HUES48 (cell line): ENCODE results near the gene WSCD2.

Source experiments
- H3K27ac ChIP-seq: one replicate; pipeline ENCODE4 v1.7.0; 2013; ENCODE audit warnings: low read depth, low read length, inconsistent platforms
- H3K27me3 ChIP-seq: 2 replicates; pipeline ENCODE4 v1.6.1; 2013; ENCODE audit warnings: mild to moderate bottlenecking, low read length; ENCODE audit not compliant: control insufficient read depth, insufficient read depth
- H3K36me3 ChIP-seq: 2 replicates; pipeline ENCODE4 v1.6.1; 2013; ENCODE audit warnings: low read length; ENCODE audit not compliant: control insufficient read depth, insufficient read depth
- H3K4me1 ChIP-seq: 2 replicates; pipeline ENCODE4 v1.6.1; 2013; ENCODE audit warnings: mild to moderate bottlenecking, low read length; ENCODE audit not compliant: control insufficient read depth, insufficient read depth
- H3K4me3 ChIP-seq: 2 replicates; pipeline ENCODE4 v1.5.1; 2013; ENCODE audit warnings: mild to moderate bottlenecking, low read depth, low read length
- H3K9ac ChIP-seq: 2 replicates; pipeline ENCODE4 v1.6.1; 2013; ENCODE audit warnings: mild to moderate bottlenecking, low read depth, low read length, moderate library complexity
- H3K9me3 ChIP-seq: 2 replicates; pipeline ENCODE4 v1.6.1; 2013; ENCODE audit warnings: low read length; ENCODE audit not compliant: control insufficient read depth, insufficient read depth

The WSCD2 gene

DNA sequence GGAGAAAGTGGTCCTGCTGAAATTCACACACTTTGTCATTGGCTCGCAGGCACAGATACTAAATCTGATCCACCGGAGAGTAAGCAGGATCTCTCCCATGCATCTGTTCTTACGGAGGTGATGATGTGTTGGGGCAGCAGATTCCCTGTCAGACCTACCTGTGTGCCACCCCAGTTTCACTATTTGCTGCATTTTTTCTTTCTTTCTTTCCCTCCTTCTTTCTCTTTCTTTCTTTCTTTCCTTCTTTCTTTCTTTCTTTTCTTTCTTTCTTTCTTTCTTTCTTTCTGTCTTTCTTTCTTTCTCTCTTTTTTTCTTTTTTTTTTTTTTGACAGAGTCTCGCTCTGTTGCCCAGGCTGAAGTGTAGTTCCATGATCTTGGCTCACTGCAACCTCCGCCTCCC is 37.4 kb downstream of the WSCD2 start:
- no peaks in the 10 kb centered on the region for H3K9me3 ChIP-seq
- H3K36me3 ChIP-seq = no peaks in the 10 kb centered on the region
- H3K4me1 ChIP-seq = no peaks in the 10 kb centered on the region
- H3K27me3 ChIP-seq = no peaks in the 10 kb centered on the region
- H3K9ac ChIP-seq = no peak overlapping the region
- H3K27ac ChIP-seq = no peak overlapping the region
- H3K4me3 ChIP-seq = no peak overlapping the region

DNA sequence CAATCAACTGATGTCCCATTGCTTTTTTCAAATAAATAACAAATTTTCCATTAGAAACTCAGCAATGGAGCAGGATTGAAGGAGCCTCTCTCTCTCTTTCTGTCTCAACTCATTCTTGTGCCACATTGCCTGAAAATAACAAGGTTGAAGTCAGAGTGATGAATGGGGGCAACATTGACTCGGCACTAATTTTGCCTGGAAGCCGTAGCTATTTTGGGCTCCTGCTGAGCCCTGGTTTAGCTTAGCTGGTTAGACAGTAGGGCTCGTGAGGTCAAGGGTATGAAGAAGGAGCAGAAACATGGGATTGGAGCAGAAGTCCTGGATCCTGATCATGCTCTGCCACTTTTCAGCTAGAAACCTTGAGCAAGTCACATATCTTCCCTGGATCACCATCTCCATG is 38.9 kb downstream of the WSCD2 start:
- H3K27ac ChIP-seq = no peak overlapping the region
- H3K4me1 ChIP-seq = no peaks in the 10 kb centered on the region
- no peaks in the 10 kb centered on the region for H3K27me3 ChIP-seq
- no peaks in the 10 kb centered on the region for H3K9me3 ChIP-seq
- no peak overlapping the region for H3K9ac ChIP-seq
- H3K36me3 ChIP-seq = no peaks in the 10 kb centered on the region
- no peak overlapping the region for H3K4me3 ChIP-seq

DNA sequence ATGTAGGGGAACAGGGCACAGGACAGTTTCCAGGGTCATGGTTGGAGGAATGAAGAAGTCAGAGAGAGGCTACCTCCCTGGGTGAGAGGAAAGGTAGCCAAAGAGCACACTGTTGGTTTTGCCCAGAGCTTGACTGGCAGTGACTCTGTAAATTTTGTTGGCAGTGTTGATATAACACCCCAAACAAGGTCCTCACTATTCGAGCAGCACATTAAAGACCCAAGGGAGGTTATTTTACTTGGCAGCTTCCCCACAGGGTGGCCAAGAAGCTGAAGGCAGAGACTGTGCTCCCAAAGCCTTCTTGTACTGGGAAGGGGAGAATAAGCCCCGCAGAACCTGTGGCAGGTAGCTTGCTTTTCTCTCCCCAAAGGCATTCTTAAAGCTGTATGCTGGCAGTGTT is 40.6 kb downstream of the WSCD2 start:
- Histone ChIP-seq H3K27ac (no peak overlapping the region), H3K36me3 (no peaks in the 10 kb centered on the region), H3K9me3 (no peaks in the 10 kb centered on the region), H3K4me3 (no peak overlapping the region), H3K4me1 (peaks cover 10% of the 10 kb centered on the region), H3K27me3 (no peaks in the 10 kb centered on the region), H3K9ac (no peak overlapping the region)

GRCh38 chr12:108170164-108170563 is 41.1 kb downstream of the WSCD2 start:
- Histone ChIP-seq H3K9me3 (no peaks in the 10 kb centered on the region), H3K27ac (no peak overlapping the region), H3K4me1 (peaks cover 14% of the 10 kb centered on the region), H3K4me3 (no peak overlapping the region), H3K27me3 (no peaks in the 10 kb centered on the region), H3K36me3 (no peaks in the 10 kb centered on the region), H3K9ac (no peak overlapping the region)

DNA sequence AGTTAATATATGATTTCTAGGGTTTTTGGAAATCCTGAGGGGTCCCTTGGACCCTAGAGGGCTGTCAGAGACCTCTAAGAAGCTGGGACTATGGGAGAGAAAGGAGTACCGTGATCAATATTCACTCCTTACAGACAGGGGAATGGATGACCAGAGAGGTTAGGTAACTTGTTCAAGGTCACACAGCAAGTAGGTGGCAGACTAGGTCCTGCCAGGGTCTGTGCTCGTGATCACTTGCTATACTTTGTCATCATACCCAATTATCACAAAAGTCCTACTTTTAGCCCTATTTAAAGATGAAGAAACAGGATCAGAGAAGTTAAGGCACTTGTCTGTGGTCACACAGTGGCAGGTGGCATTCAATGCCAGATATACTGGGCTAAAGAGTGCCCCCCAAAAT is 42.9 kb downstream of the WSCD2 start:
- Histone ChIP-seq H3K27ac (no peak overlapping the region), H3K4me3 (no peak overlapping the region), H3K9ac (no peak overlapping the region), H3K36me3 (no peaks in the 10 kb centered on the region), H3K4me1 (peaks cover 17% of the 10 kb centered on the region), H3K9me3 (no peaks in the 10 kb centered on the region), H3K27me3 (no peaks in the 10 kb centered on the region)

GRCh38 chr12:108173160-108173559 is 44.1 kb downstream of the WSCD2 start:
- no peaks in the 10 kb centered on the region for H3K36me3 ChIP-seq
- peak overlapping the region; percentile 56 for H3K27ac ChIP-seq
- H3K27me3 ChIP-seq = no peaks in the 10 kb centered on the region
- H3K9ac ChIP-seq = no peak overlapping the region
- no peaks in the 10 kb centered on the region; the same call in 1 of the 2 replicates for H3K9me3 ChIP-seq
- no peak overlapping the region for H3K4me3 ChIP-seq
- H3K4me1 ChIP-seq = peaks cover 17% of the 10 kb centered on the region

DNA sequence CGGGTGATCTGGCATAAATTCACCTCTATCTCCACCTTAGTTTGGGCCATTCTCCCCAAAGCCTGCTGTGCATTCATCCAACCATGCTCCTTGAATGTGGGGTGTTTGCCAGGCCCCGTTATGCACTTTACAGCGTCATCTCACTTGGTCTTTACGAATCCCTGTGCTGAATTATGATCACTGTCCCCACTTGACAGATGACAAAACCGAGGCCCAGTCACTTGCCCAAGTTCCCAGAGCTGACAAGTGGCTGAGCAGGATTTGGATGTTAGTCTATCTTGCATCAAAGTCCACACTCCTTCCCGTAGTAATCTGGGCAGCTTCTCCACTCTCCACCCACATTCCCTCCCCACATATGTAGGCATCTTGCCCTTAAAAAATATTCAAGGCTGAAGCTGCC is 44.8 kb downstream of the WSCD2 start:
- no peaks in the 10 kb centered on the region for H3K27me3 ChIP-seq
- no peaks in the 10 kb centered on the region for H3K36me3 ChIP-seq
- H3K4me3 ChIP-seq = no peak overlapping the region
- no peak overlapping the region for H3K9ac ChIP-seq
- H3K4me1 ChIP-seq = peaks cover 17% of the 10 kb centered on the region
- no peaks in the 10 kb centered on the region; the same call in 1 of the 2 replicates for H3K9me3 ChIP-seq
- H3K27ac ChIP-seq = no peak overlapping the region

DNA sequence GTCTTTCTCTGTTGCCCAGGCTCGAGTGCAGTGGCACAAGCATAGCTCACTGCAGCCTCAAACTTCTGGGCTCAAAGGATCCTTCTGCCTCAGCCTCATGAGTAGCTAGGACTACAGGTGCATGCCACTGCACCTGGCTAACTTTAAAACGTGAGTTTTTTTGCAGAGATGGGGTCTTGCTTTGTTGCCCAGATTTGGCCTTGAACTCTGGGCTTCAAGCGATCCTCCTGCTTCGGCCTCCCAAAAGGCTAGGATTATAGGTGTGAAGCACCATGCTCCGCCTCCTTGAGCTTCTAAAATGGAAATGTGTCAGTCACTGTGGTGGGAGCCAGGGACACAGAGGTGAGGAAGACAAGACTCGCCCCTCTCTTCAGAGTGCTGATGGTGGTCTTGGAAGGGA is 45.6 kb downstream of the WSCD2 start:
- H3K27me3 ChIP-seq = no peaks in the 10 kb centered on the region
- H3K9ac ChIP-seq = no peak overlapping the region
- no peaks in the 10 kb centered on the region; the same call in 1 of the 2 replicates for H3K9me3 ChIP-seq
- peak overlapping the region; percentile 75 for H3K27ac ChIP-seq
- H3K36me3 ChIP-seq = no peaks in the 10 kb centered on the region
- H3K4me1 ChIP-seq = peaks cover 17% of the 10 kb centered on the region
- H3K4me3 ChIP-seq = no peak overlapping the region

GRCh38 chr12:108175310-108175709 is 46.2 kb downstream of the WSCD2 start:
- no peaks in the 10 kb centered on the region for H3K36me3 ChIP-seq
- H3K9ac ChIP-seq = no peak overlapping the region
- no peaks in the 10 kb centered on the region for H3K27me3 ChIP-seq
- peak overlapping the region; percentile 75 for H3K27ac ChIP-seq
- H3K4me3 ChIP-seq = no peak overlapping the region
- H3K4me1 ChIP-seq = peaks cover 17% of the 10 kb centered on the region
- no peaks in the 10 kb centered on the region; the same call in 1 of the 2 replicates for H3K9me3 ChIP-seq

- H3K4me3 ChIP-seq = no peak overlapping the region
- H3K27me3 ChIP-seq = no peaks in the 10 kb centered on the region
- H3K36me3 ChIP-seq = no peaks in the 10 kb centered on the region
- no peak overlapping the region for H3K27ac ChIP-seq
- H3K9me3 ChIP-seq = no peaks in the 10 kb centered on the region; the same call in 1 of the 2 replicates
- H3K9ac ChIP-seq = no peak overlapping the region
- peaks cover 17% of the 10 kb centered on the region for H3K4me1 ChIP-seq
Observed at GRCh38 chr12:108176292-108176691, 47.2 kb downstream of the WSCD2 start.

DNA sequence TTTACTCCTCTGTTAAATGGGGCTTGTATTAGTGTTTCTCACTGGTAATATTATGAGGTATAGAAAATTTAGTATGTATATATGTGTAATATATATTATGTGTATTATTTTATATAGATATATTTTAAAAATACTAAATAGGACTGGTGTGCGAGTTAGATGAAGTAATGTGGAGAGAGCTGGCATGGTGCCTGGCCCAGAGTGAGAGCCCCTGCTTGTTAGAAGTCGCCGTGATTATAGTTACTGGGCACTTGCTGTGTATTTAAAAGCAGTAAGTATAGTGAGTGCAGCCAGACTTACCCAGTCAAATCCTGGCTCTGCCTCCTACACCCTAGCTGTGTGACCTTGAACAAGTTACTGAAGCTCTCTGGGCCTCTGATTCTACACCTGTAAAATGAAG is 48.0 kb downstream of the WSCD2 start:
- Histone ChIP-seq H3K4me1 (peaks cover 23% of the 10 kb centered on the region), H3K4me3 (no peak overlapping the region), H3K36me3 (no peaks in the 10 kb centered on the region), H3K9ac (no peak overlapping the region), H3K27ac (no peak overlapping the region), H3K9me3 (no peaks in the 10 kb centered on the region; the same call in 1 of the 2 replicates), H3K27me3 (no peaks in the 10 kb centered on the region)

- peaks cover 24% of the 10 kb centered on the region for H3K4me1 ChIP-seq
- no peaks in the 10 kb centered on the region for H3K36me3 ChIP-seq
Observed at GRCh38 chr12:108179305-108179704, 50.2 kb downstream of the WSCD2 start.

More at GRCh38 chr12:108179305-108179704, 50.2 kb downstream of the WSCD2 start:
- Histone ChIP-seq H3K9ac (no peak overlapping the region), H3K9me3 (no peaks in the 10 kb centered on the region; the same call in 1 of the 2 replicates), H3K27me3 (no peaks in the 10 kb centered on the region), H3K4me3 (no peak overlapping the region), H3K27ac (no peak overlapping the region)
